K562 (cell line): ENCODE results near the gene PDGFD. TPM values are rescaled to one million over a fixed set of nuclear protein-coding genes. Genes with fewer than 3 reads are reported as not detected.

ENCODE experiments used
- ATAC-seq: fragments of 200-7000 bp; cut with Tn5 transposase; 3 replicates; pipeline ENCODE4 v1.9.1; 2020; ENCODE audit warnings: moderate library complexity
- BruUV-seq: library from RNA; stranded (reverse); fragments of 400-500 nt; replicated peaks from 2 replicates; lab custom pipeline; 2021; lab: Mats Ljungman, UMichigan
- CTCF ChIA-PET: fragments of 300-600 bp; formaldehyde crosslinking; extraction: SDS; loops from one replicate; lab custom pipeline; 2021; ENCODE audit warnings: low intra/inter-chr PET ratio; lab: Yijun Ruan, JAX
- POLR2A ChIA-PET: fragments of 300-600, 350-650 bp; sonication (Branson Sonifier 250); formaldehyde crosslinking; extraction: SDS; loops from one replicate; lab custom pipeline; 2021; ENCODE audit warnings: antibody characterized with exemption, inconsistent platforms; lab: Yijun Ruan, JAX
- DNase-seq, 4 experiments: peaks; one replicate each; pipeline versions ENCODE4 v3.0.0 to v3.0.0-alpha.2; 2011 to 2018; ENCODE audit warnings: low spot score in 3 of 4, mixed read lengths in 3 of 4; ENCODE audit errors: extremely low read depth in 1 of 4
- FAIRE-seq: peaks from 2 replicates; lab custom pipeline; 2011; peaks lifted over from hg19 to GRCh38; lab: Jason Lieb, UNC
- H2AFZ ChIP-seq: 2 replicates; pipeline ENCODE4 v1.6.0; 2011; ENCODE audit warnings: low read depth, low read length, control low read depth, inconsistent platforms
- H3K27ac ChIP-seq: fragments of 200-600 bp; 3 replicates; pipeline ENCODE4 v1.8.0; 2011; ENCODE audit warnings: low read depth, mild to moderate bottlenecking, control low read depth, inconsistent platforms, low read length, moderate library complexity, mixed read lengths; ENCODE audit errors: extremely low read depth
- H3K27me3 ChIP-seq, 2 experiments: fragments of 300-600 bp in 1 of 2; 2 replicates in 1 of 2; 3 replicates in 1 of 2; pipeline versions ENCODE4 v1.6.0 to v1.8.0; 2011; ENCODE audit warnings: inconsistent platforms in 2 of 2, low read length in 2 of 2, mild to moderate bottlenecking in 1 of 2, mixed read lengths in 1 of 2, moderate library complexity in 1 of 2; ENCODE audit not compliant: control insufficient read depth in 2 of 2, insufficient read depth in 2 of 2
- H3K36me3 ChIP-seq: fragments of 300-600 bp; 3 replicates; pipeline ENCODE4 v1.8.0; 2011; ENCODE audit warnings: mild to moderate bottlenecking, low read length, inconsistent platforms; ENCODE audit not compliant: control insufficient read depth, insufficient read depth
- H3K4me1 ChIP-seq, 2 experiments: fragments of 200-600 bp in 1 of 2; replicated peaks in 1 of 2; 2 replicates in 1 of 2; 3 replicates in 1 of 2; pipeline versions ENCODE4 v1.5.1 to v1.8.0; 2011; ENCODE audit warnings: inconsistent platforms in 2 of 2, low read length in 2 of 2, mild to moderate bottlenecking in 1 of 2, mixed read lengths in 1 of 2, moderate library complexity in 1 of 2; ENCODE audit not compliant: control insufficient read depth in 2 of 2, insufficient read depth in 2 of 2
- H3K4me2 ChIP-seq: 2 replicates; pipeline ENCODE4 v1.6.1; 2011; ENCODE audit warnings: low read length, control low read depth, inconsistent platforms, mixed read lengths; ENCODE audit not compliant: insufficient read depth
- H3K4me3 ChIP-seq: fragments of 200-600 bp; sonication (generic), shearing (Covaris generic); 2 replicates; pipeline ENCODE4 v1.5.1; 2016; ENCODE audit warnings: control low read depth, inconsistent platforms
- H3K79me2 ChIP-seq: fragments of 200-600 bp; 3 replicates; pipeline ENCODE4 v1.8.0; 2011; ENCODE audit warnings: low read length, inconsistent platforms; ENCODE audit not compliant: control insufficient read depth, insufficient read depth
- H3K9ac ChIP-seq, 2 experiments: 2 replicates each; pipeline versions ENCODE4 v1.6.0 to v1.6.1; 2011; ENCODE audit warnings: low read depth in 2 of 2, low read length in 2 of 2, control low read depth in 1 of 2, inconsistent platforms in 1 of 2, mild to moderate bottlenecking in 1 of 2, mixed read lengths in 1 of 2; ENCODE audit not compliant: insufficient read depth in 1 of 2
- H3K9me1 ChIP-seq: one replicate; pipeline ENCODE4 v1.6.0; 2011; ENCODE audit warnings: inconsistent platforms, mild to moderate bottlenecking, low read length, moderate library complexity; ENCODE audit not compliant: control insufficient read depth, insufficient read depth
- H3K9me3 ChIP-seq: replicated peaks from 2 replicates; pipeline ENCODE4 v1.5.1; 2011; ENCODE audit warnings: low read depth, low read length, inconsistent platforms; ENCODE audit not compliant: control insufficient read depth, insufficient read depth
- H4K20me1 ChIP-seq: replicated peaks from 2 replicates; pipeline ENCODE4 v1.6.1; 2011; ENCODE audit warnings: low read length, inconsistent platforms, mixed read lengths; ENCODE audit not compliant: control insufficient read depth, insufficient read depth
- IRF9 ChIP-seq: fragments of 450-650 bp; IDR thresholded peaks from 2 replicates; pipeline ENCODE4 v1.6.1; 2016; ENCODE audit warnings: missing biosample characterization, missing genetic modification characterization
- NCOA6 ChIP-seq: fragments of 450-650 bp; IDR thresholded peaks from 2 replicates; pipeline ENCODE4 v1.6.1; 2017; ENCODE audit warnings: mild to moderate bottlenecking
- TCFL5 ChIP-seq: fragments of 250-450 bp; sonication (Bioruptor Pico); conservative IDR thresholded peaks from 2 replicates; pipeline ENCODE4 v1.6.1; 2021; ENCODE audit warnings: mild to moderate bottlenecking, moderate library complexity, matching md5 sums
- ZBTB26 ChIP-seq: fragments of 450-650 bp; formaldehyde crosslinking; IDR thresholded peaks from 2 replicates; pipeline ENCODE4 v1.4.0; 2022; ENCODE audit warnings: missing genetic modification characterization
- ZNF140 ChIP-seq: fragments of 250-450 bp; sonication (Bioruptor Pico); IDR thresholded peaks from 2 replicates; pipeline ENCODE4 v1.8.0; 2021; ENCODE audit warnings: moderate library complexity, mild to moderate bottlenecking, inconsistent platforms
- ZNF316 ChIP-seq: fragments of 450-650 bp; IDR thresholded peaks from 2 replicates; pipeline ENCODE4 v1.6.1; 2016
- WGBS: fragments of 100-300 bp; shearing (Covaris generic); methylation state at CpG from one replicate; pipeline ENCODE4 v1.1.6; 2016; ENCODE audit warnings: low coverage, mixed read lengths; ENCODE audit not compliant: insufficient coverage; ENCODE audit errors: missing lambda C conversion rate; 5-methylcytosine and 5-hydroxymethylcytosine counted together
- in situ Hi-C: fragments of 300-500 bp; cut with MboI; formaldehyde crosslinking; loops from 4 replicates; pipeline ENCODE4 v1.15.0; 2018; ENCODE audit warnings: inconsistent platforms, mixed read lengths
- intact Hi-C: fragments of 100-400 bp; cut with micrococcal nuclease; formaldehyde crosslinking; loops from 2 replicates; pipeline ENCODE4 v1.14.2; 2022
- polyA plus RNA-seq, 8 experiments: library from polyadenylated mRNA; depleted of rRNA in 4 of 8; stranded (reverse) in 5 of 8; unstranded in 3 of 8; fragments of >200 nt; fragmentation: Nextera tagmentation in 2 of 8; fragmentation: Illumina TruSeq in 1 of 8; extraction: Ambion mirVana in 2 of 8; extraction: Trizol in 1 of 8; gene quantifications; 2 replicates each; pipeline versions ENCODE4 v1.2.1 to v1.2.3, GENCODE V29; 2011 to 2014; ENCODE audit warnings: inconsistent platforms in 1 of 8, missing spikeins in 1 of 8
- total RNA-seq, 7 experiments: library from RNA; depleted of rRNA in 6 of 7; stranded (reverse); fragments of >200 nt in 6 of 7; fragmentation: Illumina TruSeq in 2 of 7; extraction: Trizol in 2 of 7; gene quantifications; 2 replicates each; pipeline versions ENCODE4 v1.2.1 to v1.2.3, GENCODE V29; 2011 to 2021; ENCODE audit warnings: low replicate concordance in 1 of 7

Gene PDGFD
- total and polyA plus RNA-seq, 9 of the 15 experiments (the other 6 are each of a cell fraction or from before 2014, with no cell fraction given), result 0.11 TPM; not detected in 8

GRCh38 chr11:104057908-104058307, 106.0 kb downstream of the PDGFD start:
- no peak overlapping the region for H3K4me3 ChIP-seq
- in situ Hi-C loops, result no loop called here
- no peaks in the 10 kb centered on the region for H4K20me1 ChIP-seq
- WGBS, result 1% methylated on average over 5 of the region's 5 CpGs
- no peaks in the 10 kb centered on the region for H3K27me3 ChIP-seq
- DNase-seq (no peak), ATAC-seq (no peak), FAIRE-seq (no peak)
- TF ChIP-seq ZNF316 (peak; percentile 57), TCFL5 (CRISPR knock-in tag) (no peak)
- no peak overlapping the region for H3K27ac ChIP-seq
- no peak overlapping the region for H2AFZ ChIP-seq
- no peak overlapping the region for H3K4me2 ChIP-seq
- H3K79me2 ChIP-seq, result no peaks in the 10 kb centered on the region
- POLR2A ChIA-PET, result no interaction called here
- CTCF ChIA-PET, result no interaction called here
- H3K9me3 ChIP-seq, result no peaks in the 10 kb centered on the region
- intact Hi-C loops, result no loop called here
- no peak overlapping the region for H3K9ac ChIP-seq
- no peaks in the 10 kb centered on the region for H3K9me1 ChIP-seq
- no peaks in the 10 kb centered on the region for H3K36me3 ChIP-seq
- no TSS peak for BruUV-seq
- H3K4me1 ChIP-seq, result no peaks in the 10 kb centered on the region

- H3K27ac ChIP-seq, result no peak overlapping the region
- ATAC-seq, result no peak
- no peaks in the 10 kb centered on the region for H3K36me3 ChIP-seq
- H3K9me3 ChIP-seq, result no peaks in the 10 kb centered on the region
- intact Hi-C loops (no loop called here), in situ Hi-C loops (no loop called here)
- H3K79me2 ChIP-seq, result no peaks in the 10 kb centered on the region
- H3K4me2 ChIP-seq, result no peak overlapping the region
- H2AFZ ChIP-seq, result no peak overlapping the region
- H3K4me3 ChIP-seq, result no peak overlapping the region
- no peak overlapping the region for H3K9ac ChIP-seq
- BruUV-seq, result no TSS peak
- no peaks in the 10 kb centered on the region for H3K4me1 ChIP-seq
- TF ChIP-seq ZNF140 (CRISPR knock-in tag) (no peak), ZBTB26 (CRISPR knock-in tag) (no peak), IRF9 (no peak), NCOA6 (no peak)
- ChIA-PET POLR2A (no interaction called here), CTCF (no interaction called here)
- FAIRE-seq, result no peak
- no peaks in the 10 kb centered on the region for H4K20me1 ChIP-seq
- DNase-seq, result no peak
- 7% methylated on average over 1 of the region's 1 CpG for WGBS
- H3K27me3 ChIP-seq, result no peaks in the 10 kb centered on the region
- no peaks in the 10 kb centered on the region for H3K9me1 ChIP-seq
These were observed 108.4 kb downstream of the PDGFD start for GRCh38 chr11:104055596-104055995.
